ENCODE results near the gene HOMER2. TPM values are rescaled to one million over a fixed set of nuclear protein-coding genes. Genes with fewer than 3 reads are reported as not detected.
"Not testable (repeated sequence)": the region's sequence is repeated elsewhere in the genome, so short reads cannot be mapped to it uniquely, and the experiment has no call there.

Gene HOMER2
- total and polyA plus RNA-seq, 4 donors: 4.3 to 62.0 (median 23.6) TPM

DNA sequence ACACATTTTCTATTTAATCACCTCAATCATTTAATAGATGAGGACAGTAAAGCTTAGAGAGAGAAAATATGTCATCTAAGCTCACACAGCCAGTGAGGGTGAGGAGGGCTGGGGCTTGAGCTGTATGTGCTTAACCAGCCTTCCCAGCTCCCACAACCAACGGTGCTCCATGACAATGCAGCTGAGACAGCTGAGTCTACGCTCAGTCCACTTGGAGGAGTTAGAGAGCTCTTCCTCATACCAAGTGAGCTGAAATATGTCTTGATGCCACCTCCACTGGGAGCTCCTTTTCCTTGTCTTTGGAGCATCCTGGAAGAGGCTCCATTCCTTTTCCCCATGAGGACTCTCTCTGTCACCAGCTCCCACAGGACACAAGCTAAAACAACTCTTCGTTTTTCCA lies 9.3 kb downstream of the HOMER2 start (continued):
- TF ChIP-seq, protein P1, sequence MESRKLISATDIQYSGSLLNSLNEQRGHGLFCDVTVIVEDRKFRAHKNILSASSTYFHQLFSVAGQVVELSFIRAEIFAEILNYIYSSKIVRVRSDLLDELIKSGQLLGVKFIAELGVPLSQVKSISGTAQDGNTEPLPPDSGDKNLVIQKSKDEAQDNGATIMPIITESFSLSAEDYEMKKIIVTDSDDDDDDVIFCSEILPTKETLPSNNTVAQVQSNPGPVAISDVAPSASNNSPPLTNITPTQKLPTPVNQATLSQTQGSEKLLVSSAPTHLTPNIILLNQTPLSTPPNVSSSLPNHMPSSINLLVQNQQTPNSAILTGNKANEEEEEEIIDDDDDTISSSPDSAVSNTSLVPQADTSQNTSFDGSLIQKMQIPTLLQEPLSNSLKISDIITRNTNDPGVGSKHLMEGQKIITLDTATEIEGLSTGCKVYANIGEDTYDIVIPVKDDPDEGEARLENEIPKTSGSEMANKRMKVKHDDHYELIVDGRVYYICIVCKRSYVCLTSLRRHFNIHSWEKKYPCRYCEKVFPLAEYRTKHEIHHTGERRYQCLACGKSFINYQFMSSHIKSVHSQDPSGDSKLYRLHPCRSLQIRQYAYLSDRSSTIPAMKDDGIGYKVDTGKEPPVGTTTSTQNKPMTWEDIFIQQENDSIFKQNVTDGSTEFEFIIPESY (IDR thresholded peaks at IDR 0.05): no peak
- TF ChIP-seq EGR1 (IDR thresholded peaks at IDR 0.05; ENCODE audit: low read depth in 2 of 2): no peak
- no peak for TF ChIP-seq FOXA1 (IDR thresholded peaks at IDR 0.05)
- TF ChIP-seq YY1 (IDR thresholded peaks at IDR 0.05): no peak
- no peak for TF ChIP-seq TAF1 (conservative IDR thresholded peaks at IDR 0.05)
- TF ChIP-seq GABPA (IDR thresholded peaks at IDR 0.05 in 1 of 2, conservative IDR thresholded peaks at IDR 0.05 in 1 of 2): no peak

DNA sequence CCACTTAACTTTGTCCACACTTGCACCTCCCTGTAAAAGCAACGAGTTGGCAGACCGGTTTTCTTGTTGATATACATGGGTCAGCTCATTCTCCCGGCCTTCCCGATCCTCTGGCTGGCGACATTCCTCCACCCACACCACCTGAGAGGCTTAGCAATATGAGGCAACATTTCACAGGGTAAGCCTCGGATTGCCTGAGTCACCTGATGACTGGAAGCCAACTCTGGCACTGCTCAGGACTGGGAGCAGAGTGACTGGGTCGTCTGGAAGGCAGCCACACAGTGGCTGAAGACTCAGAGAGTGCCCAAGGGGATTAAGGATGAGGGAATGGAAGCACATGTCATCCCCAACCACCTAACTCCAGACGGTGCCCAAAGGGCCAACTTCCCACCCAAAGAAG lies 9.8 kb downstream of the HOMER2 start:
- Histone ChIP-seq H3K9ac (ENCODE audit: low read depth in 1 of 2, low read length in 2 of 2) (no peak overlapping the region), H3K36me3 (ENCODE audit: control insufficient read depth in 4 of 4, insufficient read depth in 3 of 4, low read depth in 1 of 4, low read length in 3 of 4) (no peaks in the 10 kb centered on the region), H3K4me3 (ENCODE audit: low read depth in 1 of 3, low read length in 3 of 3) (no peak overlapping the region), H3K4me1 (ENCODE audit: control insufficient read depth in 4 of 4, insufficient read depth in 4 of 4, low read length in 3 of 4) (peaks cover 0 to 33% (median 8%) of the 10 kb centered on the region in 4 donors), H3K9me3 (ENCODE audit: control insufficient read depth in 4 of 4, low read length in 3 of 4) (no peaks in the 10 kb centered on the region), H3K27ac (ENCODE audit: low read depth in 1 of 2, low read length in 2 of 2) (peak overlapping the region; percentile 39 to 68), H3K27me3 (ENCODE audit: control insufficient read depth in 4 of 4, insufficient read depth in 4 of 4, low read length in 3 of 4) (no peaks in the 10 kb centered on the region)
- no peak for DNase-seq (ENCODE audit: low spot score)
- WGBS: 37% methylated on average over 8 of the region's 8 CpGs
- TF ChIP-seq, protein P2, sequence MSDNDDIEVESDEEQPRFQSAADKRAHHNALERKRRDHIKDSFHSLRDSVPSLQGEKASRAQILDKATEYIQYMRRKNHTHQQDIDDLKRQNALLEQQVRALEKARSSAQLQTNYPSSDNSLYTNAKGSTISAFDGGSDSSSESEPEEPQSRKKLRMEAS (IDR thresholded peaks at IDR 0.05): peak; percentile 26
- TF ChIP-seq REST (IDR thresholded peaks at IDR 0.05) (no peak), YY1 (IDR thresholded peaks at IDR 0.05) (peak; percentile 81), TAF1 (conservative IDR thresholded peaks at IDR 0.05) (no peak), RAD21 (IDR thresholded peaks at IDR 0.05) (peak in 1 of 2 donors; percentile 48), HNF4A (conservative IDR thresholded peaks at IDR 0.05) (peak; percentile 44 to 71), JUND (IDR thresholded peaks at IDR 0.05) (peak in 1 of 2 donors; percentile 73), NR2F2 (IDR thresholded peaks at IDR 0.05) (no peak), EGR1 (IDR thresholded peaks at IDR 0.05; ENCODE audit: low read depth in 2 of 2) (no peak), RXRA (IDR thresholded peaks at IDR 0.05) (peak in 1 of 2 donors; percentile 83), FOXA2 (IDR thresholded peaks at IDR 0.05) (peak; percentile 60), GABPA (IDR thresholded peaks at IDR 0.05 in 1 of 2, conservative IDR thresholded peaks at IDR 0.05 in 1 of 2) (no peak), SP1 (IDR thresholded peaks at IDR 0.05) (peak; percentile 12), HNF4G (IDR thresholded peaks at IDR 0.05) (no peak), FOXA1 (IDR thresholded peaks at IDR 0.05) (peak; percentile 32)
- TF ChIP-seq, protein P3, sequence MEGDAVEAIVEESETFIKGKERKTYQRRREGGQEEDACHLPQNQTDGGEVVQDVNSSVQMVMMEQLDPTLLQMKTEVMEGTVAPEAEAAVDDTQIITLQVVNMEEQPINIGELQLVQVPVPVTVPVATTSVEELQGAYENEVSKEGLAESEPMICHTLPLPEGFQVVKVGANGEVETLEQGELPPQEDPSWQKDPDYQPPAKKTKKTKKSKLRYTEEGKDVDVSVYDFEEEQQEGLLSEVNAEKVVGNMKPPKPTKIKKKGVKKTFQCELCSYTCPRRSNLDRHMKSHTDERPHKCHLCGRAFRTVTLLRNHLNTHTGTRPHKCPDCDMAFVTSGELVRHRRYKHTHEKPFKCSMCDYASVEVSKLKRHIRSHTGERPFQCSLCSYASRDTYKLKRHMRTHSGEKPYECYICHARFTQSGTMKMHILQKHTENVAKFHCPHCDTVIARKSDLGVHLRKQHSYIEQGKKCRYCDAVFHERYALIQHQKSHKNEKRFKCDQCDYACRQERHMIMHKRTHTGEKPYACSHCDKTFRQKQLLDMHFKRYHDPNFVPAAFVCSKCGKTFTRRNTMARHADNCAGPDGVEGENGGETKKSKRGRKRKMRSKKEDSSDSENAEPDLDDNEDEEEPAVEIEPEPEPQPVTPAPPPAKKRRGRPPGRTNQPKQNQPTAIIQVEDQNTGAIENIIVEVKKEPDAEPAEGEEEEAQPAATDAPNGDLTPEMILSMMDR (IDR thresholded peaks at IDR 0.05; ENCODE audit: low read depth, low read length, missing input control): no peak
- TF ChIP-seq, protein P4, sequence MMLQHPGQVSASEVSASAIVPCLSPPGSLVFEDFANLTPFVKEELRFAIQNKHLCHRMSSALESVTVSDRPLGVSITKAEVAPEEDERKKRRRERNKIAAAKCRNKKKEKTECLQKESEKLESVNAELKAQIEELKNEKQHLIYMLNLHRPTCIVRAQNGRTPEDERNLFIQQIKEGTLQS (IDR thresholded peaks at IDR 0.05): peak; percentile 14
- TF ChIP-seq, protein P1 (IDR thresholded peaks at IDR 0.05): peak; percentile 69

- H3K27me3 ChIP-seq (ENCODE audit: control insufficient read depth in 4 of 4, insufficient read depth in 4 of 4, low read length in 3 of 4); H3K27ac ChIP-seq (ENCODE audit: low read depth in 1 of 2, low read length in 2 of 2); DNase-seq (ENCODE audit: low spot score); H3K36me3 ChIP-seq (ENCODE audit: control insufficient read depth in 4 of 4, insufficient read depth in 3 of 4, low read depth in 1 of 4, low read length in 3 of 4); H3K4me3 ChIP-seq (ENCODE audit: low read depth in 1 of 3, low read length in 3 of 3); H3K9ac ChIP-seq (ENCODE audit: low read depth in 1 of 2, low read length in 2 of 2); H3K9me3 ChIP-seq (ENCODE audit: control insufficient read depth in 4 of 4, low read length in 3 of 4): not testable (repeated sequence)
- peaks cover 2 to 23% (median 10%) of the 10 kb centered on the region in 4 donors for H3K4me1 ChIP-seq (ENCODE audit: control insufficient read depth in 4 of 4, insufficient read depth in 4 of 4, low read length in 3 of 4)
- 96% methylated on average over 6 of the region's 6 CpGs for WGBS
Observed at GRCh38 chr15:82939678-82940077, 12.8 kb downstream of the HOMER2 start.
